ENCODE data around the gene COQ4.

DNA sequence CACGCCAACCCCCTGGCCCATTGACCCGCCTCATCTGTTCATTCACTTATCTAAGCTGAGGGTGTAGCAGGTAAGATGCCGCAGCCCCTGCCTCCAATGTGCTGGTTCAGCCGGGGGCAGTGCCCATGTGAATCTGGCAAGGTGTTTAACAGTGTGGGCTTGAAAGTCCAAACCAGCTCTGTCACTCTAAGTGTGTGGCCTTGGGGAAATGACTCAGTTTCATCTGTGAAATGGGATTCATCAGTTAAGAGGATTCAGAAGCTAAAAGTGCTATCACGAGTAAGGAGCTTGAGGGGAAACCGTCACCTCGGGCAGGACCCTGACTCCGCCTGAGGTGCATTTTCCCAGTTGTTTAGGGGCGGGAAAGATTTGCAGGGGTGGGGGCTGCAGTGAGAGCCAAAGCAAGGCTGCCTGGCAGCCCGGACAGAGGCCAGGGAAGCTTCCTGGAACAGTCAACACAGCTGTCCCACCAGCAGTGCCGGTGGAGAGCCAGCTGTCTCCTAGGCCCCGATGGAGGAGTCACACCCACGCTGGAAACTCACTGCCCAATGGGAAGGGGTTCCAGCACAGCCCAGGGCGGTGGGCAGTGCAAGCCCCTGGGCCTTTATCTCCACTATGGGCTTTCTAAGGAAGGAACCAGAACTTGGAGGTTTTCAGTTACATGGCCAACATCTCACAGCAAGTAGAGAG lies 38.8 kb downstream of the COQ4 start:
- TF ChIP-seq CSDC2 (CRISPR knock-in tag; IDR thresholded peaks at IDR 0.05): no peak
- no peak for TF ChIP-seq PATZ1 (CRISPR knock-in tag; IDR thresholded peaks at IDR 0.05; ENCODE audit: borderline replicate concordance)
- no peak for TF ChIP-seq PPARA (CRISPR knock-in tag; IDR thresholded peaks at IDR 0.05; ENCODE audit: borderline replicate concordance)
